ENCODE data around the gene MBD1.
"Not testable (repeated sequence)": the region's sequence is repeated elsewhere in the genome, so short reads cannot be mapped to it uniquely, and the experiment has no call there.

Gene MBD1

GRCh38 chr18:50240080-50240563 lies 41.2 kb downstream of the MBD1 start:
- ATAC-seq (replicated peaks; ENCODE audit: extremely low read depth, poor library complexity, severe bottlenecking) (no peak), DNase-seq (ENCODE audit: low spot score in 2 of 2) (no peak)
- H3K36me3 Mint-ChIP-seq (ENCODE audit: insufficient read depth): no peaks in the 10 kb centered on the region
- H3K27ac Mint-ChIP-seq (ENCODE audit: low read depth): no peak overlapping the region
- no peak overlapping the region for H3K4me3 Mint-ChIP-seq
- H3K27me3 Mint-ChIP-seq: peaks cover 46% of the 10 kb centered on the region
- H3K9me3 Mint-ChIP-seq: peaks cover 9% of the 10 kb centered on the region
- no peaks in the 10 kb centered on the region for H3K4me1 Mint-ChIP-seq

GRCh38 chr18:50232419-50232818 lies 48.9 kb downstream of the MBD1 start:
- DNase-seq (ENCODE audit: low spot score in 2 of 2) (no peak), ATAC-seq (replicated peaks; ENCODE audit: extremely low read depth, poor library complexity, severe bottlenecking) (no peak)
- Mint-ChIP-seq H3K9me3 (no peaks in the 10 kb centered on the region), H3K27me3 (peaks cover 53% of the 10 kb centered on the region), H3K4me1 (no peaks in the 10 kb centered on the region), H3K36me3 (ENCODE audit: insufficient read depth) (no peaks in the 10 kb centered on the region), H3K4me3 (no peak overlapping the region), H3K27ac (ENCODE audit: low read depth) (no peak overlapping the region)

GRCh38 chr18:50231621-50232020 lies 49.7 kb downstream of the MBD1 start:
- Mint-ChIP-seq H3K27me3 (peaks cover 48% of the 10 kb centered on the region), H3K27ac (ENCODE audit: low read depth) (no peak overlapping the region), H3K4me1 (no peaks in the 10 kb centered on the region), H3K9me3 (no peaks in the 10 kb centered on the region), H3K36me3 (ENCODE audit: insufficient read depth) (no peaks in the 10 kb centered on the region), H3K4me3 (no peak overlapping the region)
- ATAC-seq (replicated peaks; ENCODE audit: extremely low read depth, poor library complexity, severe bottlenecking): no peak
- no peak for DNase-seq (ENCODE audit: low spot score in 2 of 2)

DNA sequence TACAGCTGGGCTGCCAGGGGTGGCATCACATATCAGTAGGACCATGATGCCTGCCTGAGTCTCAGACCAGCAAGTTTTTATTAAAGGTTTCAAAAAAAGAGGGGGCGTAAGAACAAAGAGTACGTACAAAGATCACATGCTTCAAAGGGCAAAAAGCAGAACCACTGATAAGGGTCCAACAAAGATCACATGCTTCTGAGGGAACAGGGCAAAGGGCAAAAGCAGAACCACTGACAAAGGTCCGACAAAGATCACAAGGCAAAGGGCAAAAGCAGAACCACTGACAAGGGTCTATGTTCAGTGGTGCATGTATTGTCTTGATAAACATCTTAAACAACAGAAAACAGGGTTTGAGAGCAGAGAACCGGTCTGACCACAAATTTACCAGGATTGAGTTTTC lies 61.1 kb downstream of the MBD1 start:
- H3K27ac Mint-ChIP-seq (ENCODE audit: low read depth); H3K4me3 Mint-ChIP-seq; H3K4me1 Mint-ChIP-seq; DNase-seq (ENCODE audit: low spot score in 2 of 2); ATAC-seq (replicated peaks; ENCODE audit: extremely low read depth, poor library complexity, severe bottlenecking); H3K36me3 Mint-ChIP-seq (ENCODE audit: insufficient read depth): not testable (repeated sequence)
- Mint-ChIP-seq H3K27me3 (peaks cover 82% of the 10 kb centered on the region), H3K9me3 (peaks cover 14% of the 10 kb centered on the region)
